GM18951 (cell line): ENCODE data around the gene CPED1.

Experiments
- POLR2A ChIP-seq: IDR thresholded peaks from 4 replicates; pipeline ENCODE4 v1.6.1; 2011; ENCODE audit warnings: mild to moderate bottlenecking; ENCODE audit not compliant: insufficient read length, insufficient read depth; ENCODE audit errors: extremely low read depth
- in situ Hi-C: fragments of 300-500 bp; cut with MboI; formaldehyde crosslinking; loops from one replicate; pipeline ENCODE4 v1.12.0; 2022; ENCODE audit warnings: low sequenced_read_pairs, mixed read lengths, inconsistent platforms; ENCODE audit not compliant: unreplicated experiment

Gene CPED1

GRCh38 chr7:121137580-121137979, 149.1 kb downstream of the CPED1 start:
- in situ Hi-C loops: loop anchor here (25.0 kb wide), 2 partner anchors 200 to 400 kb away; partner anchors contain the start of gene WNT16
- TF ChIP-seq POLR2A: no peak

GRCh38 chr7:121138262-121138933, 149.9 kb downstream of the CPED1 start:
- TF ChIP-seq POLR2A: no peak
- in situ Hi-C loops: loop anchor here (25.0 kb wide), 2 partner anchors 199 to 399 kb away; partner anchors contain the start of gene WNT16

- in situ Hi-C loops: loop anchor here (25.0 kb wide), 2 partner anchors 198 to 398 kb away; partner anchors contain the start of gene WNT16
- TF ChIP-seq POLR2A: no peak
These were observed 150.9 kb downstream of the CPED1 start for GRCh38 chr7:121139427-121139826.

GRCh38 chr7:121140790-121141189, 152.3 kb downstream of the CPED1 start:
- in situ Hi-C loops: loop anchor here (25.0 kb wide), 2 partner anchors 197 to 397 kb away; partner anchors contain the start of gene WNT16

GRCh38 chr7:121151774-121152221, 163.3 kb downstream of the CPED1 start:
- in situ Hi-C loops: no loop called here

More at GRCh38 chr7:121140790-121141189, 152.3 kb downstream of the CPED1 start:
- no peak for TF ChIP-seq POLR2A

GRCh38 chr7:121153411-121153810, 164.9 kb downstream of the CPED1 start:
- no peak for TF ChIP-seq POLR2A
- in situ Hi-C loops: no loop called here

More at GRCh38 chr7:121151774-121152221, 163.3 kb downstream of the CPED1 start:
- TF ChIP-seq POLR2A: no peak

- in situ Hi-C loops: no loop called here
- TF ChIP-seq POLR2A: no peak
These were observed 165.5 kb downstream of the CPED1 start for GRCh38 chr7:121153995-121154394.

GRCh38 chr7:121156825-121157224, 168.3 kb downstream of the CPED1 start:
- in situ Hi-C loops: no loop called here
- no peak for TF ChIP-seq POLR2A

- in situ Hi-C loops: no loop called here
- no peak for TF ChIP-seq POLR2A
These were observed 168.8 kb downstream of the CPED1 start for GRCh38 chr7:121157341-121157751.

GRCh38 chr7:121157885-121158590, 169.5 kb downstream of the CPED1 start:
- in situ Hi-C loops: no loop called here
- TF ChIP-seq POLR2A: no peak

- in situ Hi-C loops: no loop called here
- no peak for TF ChIP-seq POLR2A
These were observed 170.2 kb downstream of the CPED1 start for GRCh38 chr7:121158665-121159064.

GRCh38 chr7:121159553-121159952, 171.0 kb downstream of the CPED1 start:
- in situ Hi-C loops: no loop called here
- no peak for TF ChIP-seq POLR2A

GRCh38 chr7:121160150-121161008, 171.9 kb downstream of the CPED1 start:
- in situ Hi-C loops: no loop called here
- TF ChIP-seq POLR2A: no peak
